DOHH2 (cell line): ENCODE data around the gene TM9SF2.

Experiments used
- H3F3A ChIP-seq: fragments of 200-600 bp; sonication (generic), shearing (Covaris generic); 2 replicates; pipeline ENCODE4 v1.6.0; 2016; ENCODE audit warnings: antibody characterized with exemption, mild to moderate bottlenecking; ENCODE audit not compliant: control insufficient read depth, insufficient read depth
- H3K27ac ChIP-seq: fragments of 200-600 bp; sonication (generic); 2 replicates; pipeline ENCODE4 v1.5.1; 2014; ENCODE audit warnings: low read depth, mild to moderate bottlenecking, low read length, moderate library complexity
- H3K27me3 ChIP-seq: fragments of 200-600 bp; sonication (generic); 2 replicates; pipeline ENCODE4 v1.6.1; 2014; ENCODE audit warnings: mild to moderate bottlenecking, low read length, mixed read lengths; ENCODE audit not compliant: control insufficient read depth
- H3K36me3 ChIP-seq: fragments of 200-600 bp; sonication (generic); 2 replicates; pipeline ENCODE4 v1.6.1; 2014; ENCODE audit warnings: mild to moderate bottlenecking, low read length, moderate library complexity, mixed read lengths; ENCODE audit not compliant: control insufficient read depth
- H3K4me1 ChIP-seq: fragments of 200-600 bp; sonication (generic); 2 replicates; pipeline ENCODE4 v1.6.1; 2014; ENCODE audit warnings: mild to moderate bottlenecking, low read length, mixed read lengths; ENCODE audit not compliant: control insufficient read depth
- H3K4me2 ChIP-seq: fragments of 200-600 bp; sonication (generic); 2 replicates; pipeline ENCODE4 v1.6.0; 2014; ENCODE audit warnings: mild to moderate bottlenecking, low read length, moderate library complexity
- H3K4me3 ChIP-seq: fragments of 200-600 bp; sonication (generic); 2 replicates; pipeline ENCODE4 v1.5.1; 2014; ENCODE audit warnings: mild to moderate bottlenecking, low read length, mixed read lengths
- H3K79me2 ChIP-seq: fragments of 200-600 bp; sonication (generic); 2 replicates; pipeline ENCODE4 v1.6.1; 2014; ENCODE audit warnings: mild to moderate bottlenecking, low read length, mixed read lengths; ENCODE audit not compliant: control insufficient read depth
- H3K9me2 ChIP-seq: fragments of 200-600 bp; sonication (generic); replicated peaks from 2 replicates; pipeline ENCODE4 v1.6.1; 2014; ENCODE audit warnings: mild to moderate bottlenecking, low read length, mixed read lengths; ENCODE audit not compliant: control insufficient read depth
- H3K9me3 ChIP-seq: fragments of 200-600 bp; sonication (generic); 2 replicates; pipeline ENCODE4 v1.6.1; 2014; ENCODE audit warnings: antibody characterized with exemption, low read length, mixed read lengths; ENCODE audit not compliant: control insufficient read depth, insufficient read depth
- H4K20me1 ChIP-seq: fragments of 200-600 bp; sonication (generic); 2 replicates; pipeline ENCODE4 v1.6.0; 2014; ENCODE audit warnings: low read depth, mild to moderate bottlenecking, antibody characterized with exemption, low read length, moderate library complexity; ENCODE audit not compliant: control insufficient read depth, insufficient read depth
- EZH2phosphoT487 ChIP-seq: fragments of 200-600 bp; sonication (generic); IDR thresholded peaks from 2 replicates; pipeline ENCODE4 v1.6.1; 2017; ENCODE audit warnings: borderline replicate concordance, mild to moderate bottlenecking, antibody characterized with exemption, low read length, moderate library complexity, mixed read lengths
- TF ChIP-seq, protein P1 (sequence below): fragments of 200-600 bp; sonication (generic); IDR thresholded peaks from one replicate; pipeline ENCODE4 v1.5.1; 2014; ENCODE audit warnings: antibody characterized with exemption, mild to moderate bottlenecking, low read depth, low read length; ENCODE audit not compliant: poor library complexity, severe bottlenecking

Gene TM9SF2

GRCh38 chr13:99575376-99576120 is 74.3 kb downstream of the TM9SF2 start:
- no peaks in the 10 kb centered on the region for H3F3A ChIP-seq
- no peak overlapping the region for H3K4me2 ChIP-seq
- no peaks in the 10 kb centered on the region for H3K9me3 ChIP-seq
- H3K4me3 ChIP-seq = no peak overlapping the region
- no peaks in the 10 kb centered on the region for H3K9me2 ChIP-seq
- H3K36me3 ChIP-seq = no peaks in the 10 kb centered on the region
- H3K4me1 ChIP-seq = no peaks in the 10 kb centered on the region
- H3K27ac ChIP-seq = no peak overlapping the region
- H3K27me3 ChIP-seq = no peaks in the 10 kb centered on the region
- no peak for TF ChIP-seq EZH2phosphoT487
- TF ChIP-seq, protein P1, sequence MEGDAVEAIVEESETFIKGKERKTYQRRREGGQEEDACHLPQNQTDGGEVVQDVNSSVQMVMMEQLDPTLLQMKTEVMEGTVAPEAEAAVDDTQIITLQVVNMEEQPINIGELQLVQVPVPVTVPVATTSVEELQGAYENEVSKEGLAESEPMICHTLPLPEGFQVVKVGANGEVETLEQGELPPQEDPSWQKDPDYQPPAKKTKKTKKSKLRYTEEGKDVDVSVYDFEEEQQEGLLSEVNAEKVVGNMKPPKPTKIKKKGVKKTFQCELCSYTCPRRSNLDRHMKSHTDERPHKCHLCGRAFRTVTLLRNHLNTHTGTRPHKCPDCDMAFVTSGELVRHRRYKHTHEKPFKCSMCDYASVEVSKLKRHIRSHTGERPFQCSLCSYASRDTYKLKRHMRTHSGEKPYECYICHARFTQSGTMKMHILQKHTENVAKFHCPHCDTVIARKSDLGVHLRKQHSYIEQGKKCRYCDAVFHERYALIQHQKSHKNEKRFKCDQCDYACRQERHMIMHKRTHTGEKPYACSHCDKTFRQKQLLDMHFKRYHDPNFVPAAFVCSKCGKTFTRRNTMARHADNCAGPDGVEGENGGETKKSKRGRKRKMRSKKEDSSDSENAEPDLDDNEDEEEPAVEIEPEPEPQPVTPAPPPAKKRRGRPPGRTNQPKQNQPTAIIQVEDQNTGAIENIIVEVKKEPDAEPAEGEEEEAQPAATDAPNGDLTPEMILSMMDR = no peak
- no peaks in the 10 kb centered on the region for H3K79me2 ChIP-seq
- no peaks in the 10 kb centered on the region for H4K20me1 ChIP-seq

- no peaks in the 10 kb centered on the region for H3F3A ChIP-seq
- H3K27ac ChIP-seq = no peak overlapping the region
- TF ChIP-seq EZH2phosphoT487 = no peak
- TF ChIP-seq, protein P1 = peak; percentile 21
- no peak overlapping the region for H3K4me2 ChIP-seq
- H3K79me2 ChIP-seq = no peaks in the 10 kb centered on the region
- no peaks in the 10 kb centered on the region for H3K9me3 ChIP-seq
- no peaks in the 10 kb centered on the region for H3K9me2 ChIP-seq
- no peak overlapping the region for H3K4me3 ChIP-seq
- no peaks in the 10 kb centered on the region for H3K27me3 ChIP-seq
- H3K36me3 ChIP-seq = no peaks in the 10 kb centered on the region
- H4K20me1 ChIP-seq = no peaks in the 10 kb centered on the region
- no peaks in the 10 kb centered on the region for H3K4me1 ChIP-seq
Measured at GRCh38 chr13:99577934-99578917, 77.0 kb downstream of the TM9SF2 start.

DNA sequence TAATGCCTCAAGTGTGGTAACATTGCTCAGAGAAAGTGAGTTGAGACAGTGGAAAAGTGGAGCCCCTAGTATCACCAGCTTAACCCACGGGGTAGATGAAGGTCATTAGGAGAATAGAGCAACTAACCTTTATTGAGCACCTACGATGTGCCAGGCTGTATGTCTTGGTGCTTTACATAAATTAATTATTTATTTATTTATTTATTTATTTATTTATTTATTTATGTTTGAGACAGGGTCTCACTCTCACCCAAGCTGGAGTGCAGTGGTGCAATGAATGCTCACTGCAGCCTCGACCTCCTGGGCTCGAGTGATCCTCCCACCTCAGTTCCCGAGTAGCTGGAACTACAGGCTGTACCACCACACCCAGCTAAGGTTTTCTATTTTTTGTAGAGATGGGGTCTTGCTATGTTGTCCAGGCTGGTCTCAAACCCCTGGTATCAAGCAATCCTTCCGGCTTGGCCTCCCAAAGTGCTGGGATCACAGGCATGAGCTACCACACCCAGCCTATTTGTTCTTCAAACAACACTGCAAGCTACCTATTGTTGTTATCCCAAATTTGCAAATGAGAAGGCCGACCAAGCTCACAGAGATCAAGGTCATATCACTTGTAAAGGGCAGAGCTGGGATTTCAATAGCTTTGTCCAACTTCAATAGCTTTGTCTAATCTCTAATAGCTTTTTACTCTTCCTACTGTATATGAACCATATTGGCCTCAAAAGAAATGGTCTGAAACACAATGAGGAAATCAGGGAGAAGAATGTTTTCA is 79.4 kb downstream of the TM9SF2 start:
- Histone ChIP-seq H3K4me3 (no peak overlapping the region), H3K9me3 (no peaks in the 10 kb centered on the region), H3K27me3 (no peaks in the 10 kb centered on the region), H3K79me2 (no peaks in the 10 kb centered on the region), H3F3A (no peaks in the 10 kb centered on the region), H4K20me1 (no peaks in the 10 kb centered on the region), H3K4me2 (no peak overlapping the region), H3K9me2 (no peaks in the 10 kb centered on the region), H3K4me1 (no peaks in the 10 kb centered on the region), H3K36me3 (no peaks in the 10 kb centered on the region), H3K27ac (no peak overlapping the region)
- no peak for TF ChIP-seq EZH2phosphoT487
- TF ChIP-seq, protein P1 = no peak
